Pulmonary artery endothelial cell (primary cell): ENCODE data around the gene GTF2I. TPM values are rescaled to one million over a fixed set of nuclear protein-coding genes. Genes with fewer than 3 reads are reported as not detected.
"Not testable (repeated sequence)": the region's sequence is repeated elsewhere in the genome, so short reads cannot be mapped to it uniquely, and the experiment has no call there.

ENCODE experiments used
- DNase-seq: peaks from one replicate; pipeline ENCODE4 v3.0.0-alpha.2; 2011; ENCODE audit warnings: low read depth, low spot score
- total RNA-seq: library from RNA; depleted of rRNA; stranded (reverse); fragments of >200 nt; gene quantifications from 2 replicates; pipeline ENCODE4 v1.2.3, GENCODE V29; 2014

Gene GTF2I
- total RNA-seq, 1 donor from 2014 or later = 94.6 TPM

DNA sequence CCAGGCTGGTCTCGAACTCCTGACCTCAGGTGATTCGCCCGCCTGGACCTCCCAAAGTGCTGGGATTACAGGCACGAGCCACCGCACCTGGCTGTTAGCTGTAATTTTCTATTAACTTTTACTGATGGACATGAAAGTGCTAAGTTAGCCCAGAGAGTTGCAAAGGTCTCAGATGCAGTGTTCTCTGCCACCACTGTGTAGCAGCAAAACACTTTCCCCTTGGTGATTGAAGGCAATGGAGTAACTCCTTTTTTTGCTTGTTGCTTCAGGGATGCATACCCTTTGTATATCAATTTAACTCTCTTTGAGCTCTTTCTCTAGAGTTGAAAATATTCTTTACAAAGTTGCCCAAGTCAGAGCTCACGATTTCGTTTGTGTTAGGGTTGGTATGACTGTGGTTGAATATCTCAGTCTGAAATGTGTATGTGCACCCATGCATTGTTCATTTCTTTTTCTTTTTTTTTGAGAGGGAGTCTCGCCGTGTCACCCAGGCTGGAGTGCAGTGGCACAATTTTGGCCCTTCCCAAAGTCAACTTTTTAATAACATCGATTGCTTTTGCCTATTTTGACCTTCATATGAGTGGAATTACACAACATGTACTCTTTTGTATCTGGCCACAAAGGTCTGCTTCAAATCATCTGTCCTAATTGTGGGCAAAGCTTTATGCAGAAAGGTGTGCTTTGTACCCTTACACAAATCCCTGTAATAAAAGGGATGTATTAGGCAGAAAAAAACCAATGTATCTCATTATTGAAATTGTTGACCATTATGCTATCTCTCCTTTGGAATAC lies 52.6 kb downstream of the GTF2I start:
- no peak for DNase-seq

DNA sequence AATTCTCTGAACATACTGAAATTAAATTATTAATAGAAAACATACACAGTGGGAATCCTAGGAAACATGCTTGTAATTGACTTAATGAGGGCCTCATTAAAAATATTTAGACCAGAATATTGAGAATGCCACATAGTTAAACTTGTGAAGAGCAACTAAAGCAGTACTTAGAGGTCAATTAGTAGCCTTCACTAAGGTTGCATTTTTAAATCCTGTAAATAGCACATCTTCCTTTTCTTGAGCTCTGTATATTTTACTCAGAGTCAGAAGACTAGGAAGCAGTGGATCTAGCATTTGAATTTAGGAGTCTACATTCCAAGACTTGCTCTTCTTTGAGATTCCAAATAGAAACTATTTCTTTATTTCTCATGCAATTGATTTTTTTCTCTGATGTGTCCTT lies 56.0 kb downstream of the GTF2I start:
- no peak for DNase-seq

DNA sequence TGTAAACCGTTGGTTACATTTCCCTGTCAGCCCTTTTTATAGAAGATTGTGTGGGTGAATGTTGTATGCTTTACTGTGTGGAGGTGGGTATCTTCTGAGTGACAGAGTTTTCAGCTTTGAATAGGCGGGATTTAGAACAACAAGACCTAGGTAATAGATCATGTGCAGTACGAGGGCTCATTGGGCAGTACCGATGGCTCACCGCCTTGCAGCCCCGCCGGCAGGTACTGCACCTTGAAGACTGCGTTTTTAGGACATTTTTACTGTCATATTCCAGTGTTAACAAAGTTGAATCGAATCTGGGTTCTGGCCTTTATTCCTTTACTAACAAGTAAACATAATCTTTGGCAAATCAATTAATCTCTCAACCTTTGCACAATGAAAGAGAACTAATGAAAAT lies 60.4 kb downstream of the GTF2I start:
- DNase-seq = no peak

DNA sequence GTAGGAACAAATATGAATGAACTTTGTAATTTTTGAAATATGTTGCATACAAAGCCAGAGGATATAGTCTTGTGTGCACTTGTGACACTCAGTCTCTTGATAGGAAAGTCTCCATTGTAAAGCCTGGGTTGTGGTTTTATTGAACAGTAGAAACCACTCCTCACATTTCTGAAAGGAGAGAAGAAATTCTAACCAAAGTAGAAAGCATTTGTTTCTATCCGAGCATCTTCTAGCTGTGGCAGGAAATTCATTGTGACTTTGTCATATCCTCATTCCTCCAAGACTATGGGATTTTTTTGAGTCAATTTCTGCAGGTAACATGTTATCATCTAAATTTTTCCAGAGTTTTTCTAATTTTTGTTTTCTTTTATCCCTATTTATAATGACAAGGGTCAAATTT lies 60.8 kb downstream of the GTF2I start:
- DNase-seq = no peak

DNA sequence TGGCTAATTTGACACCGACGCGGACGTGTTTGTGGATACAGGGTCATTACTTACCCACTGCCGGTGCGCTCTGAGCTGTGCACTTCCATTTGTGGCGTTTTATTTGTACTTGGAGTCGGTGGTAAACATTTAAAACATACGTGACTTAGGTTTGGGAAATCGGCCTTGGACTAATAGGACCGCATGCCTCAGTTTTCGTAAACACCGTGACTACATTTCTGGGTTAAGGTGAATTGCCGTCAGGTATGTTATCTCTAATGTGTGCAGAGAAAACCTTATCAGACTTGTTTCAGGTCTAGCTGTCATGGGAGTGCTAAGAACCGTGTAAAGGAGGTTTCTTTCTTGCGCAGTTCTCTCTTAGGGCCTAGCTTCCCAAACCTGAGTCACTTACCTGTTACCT lies 64.6 kb downstream of the GTF2I start:
- DNase-seq = no peak

DNA sequence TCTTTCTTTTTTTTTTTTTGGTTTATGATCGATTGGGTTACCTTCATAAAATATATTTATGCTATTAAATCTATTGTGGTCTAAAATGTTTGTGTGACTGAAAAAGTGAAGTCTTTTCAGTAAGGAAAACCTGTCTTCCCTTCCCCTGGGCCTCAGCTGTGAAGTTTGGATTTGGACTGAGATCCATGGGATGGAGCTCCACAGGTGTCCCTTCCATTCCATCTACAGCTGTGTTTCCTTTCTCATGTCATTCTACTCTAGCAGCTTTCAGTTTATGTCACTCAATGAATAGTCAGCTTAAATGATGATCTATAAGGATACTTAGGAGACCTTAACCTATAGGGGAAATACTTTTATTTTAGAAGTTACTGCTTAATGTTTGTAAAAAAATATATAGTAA lies 68.3 kb downstream of the GTF2I start:
- DNase-seq = no peak

DNA sequence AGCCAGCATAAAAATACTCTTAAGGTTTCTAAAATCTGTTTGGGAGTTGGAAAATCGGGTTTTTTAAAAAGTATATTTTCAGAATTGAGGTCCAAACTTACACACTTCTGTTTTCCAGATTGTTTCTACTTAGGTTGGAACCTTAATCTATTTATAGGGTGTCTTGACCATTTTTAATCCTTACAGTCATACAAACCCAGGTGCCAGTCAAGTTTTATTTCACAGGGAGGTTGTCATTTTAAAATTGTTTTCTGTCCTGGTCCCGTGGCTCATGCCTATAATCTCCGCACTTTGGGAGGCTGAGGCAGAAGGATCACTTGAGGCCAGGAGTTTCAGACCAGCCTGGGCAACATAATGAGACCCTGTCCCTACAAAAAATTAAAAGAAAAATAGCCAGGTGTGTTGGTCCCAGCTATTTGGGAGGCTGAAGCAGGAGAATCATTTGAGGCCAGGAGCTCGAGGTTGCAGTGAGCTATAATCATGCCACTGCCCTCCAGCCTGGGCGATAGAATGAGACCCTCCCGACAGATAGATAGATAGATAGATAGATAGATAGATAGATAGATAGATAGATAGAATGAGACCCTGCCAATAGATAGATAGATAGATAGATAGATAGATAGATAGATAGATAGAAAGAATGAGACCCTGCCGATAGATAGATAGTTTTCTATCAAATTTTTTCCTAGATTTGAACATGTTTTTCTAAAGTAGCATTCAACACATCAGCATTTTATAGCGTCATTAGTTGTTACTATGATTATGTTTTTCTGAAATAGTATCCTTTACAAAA lies 69.0 kb downstream of the GTF2I start:
- no peak for DNase-seq

DNA sequence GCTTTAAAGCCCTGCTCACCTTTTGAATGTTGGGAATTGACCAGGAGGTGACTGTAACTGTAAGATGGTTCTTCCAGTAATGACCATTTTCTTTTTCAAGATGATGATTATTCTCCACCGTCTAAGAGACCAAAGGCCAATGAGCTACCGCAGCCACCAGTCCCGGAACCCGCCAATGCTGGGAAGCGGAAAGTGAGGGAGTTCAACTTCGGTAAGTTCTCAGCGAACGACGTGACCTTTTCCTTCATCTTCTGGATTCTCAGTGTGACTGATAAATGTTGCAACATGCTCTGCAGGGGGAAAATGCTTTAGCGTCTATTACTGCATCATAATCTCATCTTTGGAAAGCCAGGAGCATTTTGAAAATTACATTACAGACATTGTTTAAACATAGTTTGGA lies 71.2 kb downstream of the GTF2I start:
- not testable (repeated sequence) for DNase-seq

DNA sequence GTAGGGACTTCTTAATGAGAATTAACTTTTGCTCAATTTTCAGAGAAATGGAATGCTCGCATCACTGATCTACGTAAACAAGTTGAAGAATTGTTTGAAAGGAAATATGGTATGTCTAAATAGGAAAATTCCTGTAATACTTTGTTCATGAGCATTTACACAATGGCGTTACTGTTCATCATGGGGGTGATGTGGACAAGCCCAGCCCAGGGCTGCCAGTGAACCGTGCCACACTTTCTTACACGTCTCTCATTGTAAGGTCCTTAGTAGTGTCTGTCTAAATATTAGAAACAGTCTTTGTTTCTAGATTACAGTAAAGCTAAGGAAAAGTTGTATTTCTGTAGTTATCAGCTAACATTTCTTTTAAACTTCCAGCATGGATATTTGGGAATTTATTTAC lies 72.7 kb downstream of the GTF2I start:
- not testable (repeated sequence) for DNase-seq

DNA sequence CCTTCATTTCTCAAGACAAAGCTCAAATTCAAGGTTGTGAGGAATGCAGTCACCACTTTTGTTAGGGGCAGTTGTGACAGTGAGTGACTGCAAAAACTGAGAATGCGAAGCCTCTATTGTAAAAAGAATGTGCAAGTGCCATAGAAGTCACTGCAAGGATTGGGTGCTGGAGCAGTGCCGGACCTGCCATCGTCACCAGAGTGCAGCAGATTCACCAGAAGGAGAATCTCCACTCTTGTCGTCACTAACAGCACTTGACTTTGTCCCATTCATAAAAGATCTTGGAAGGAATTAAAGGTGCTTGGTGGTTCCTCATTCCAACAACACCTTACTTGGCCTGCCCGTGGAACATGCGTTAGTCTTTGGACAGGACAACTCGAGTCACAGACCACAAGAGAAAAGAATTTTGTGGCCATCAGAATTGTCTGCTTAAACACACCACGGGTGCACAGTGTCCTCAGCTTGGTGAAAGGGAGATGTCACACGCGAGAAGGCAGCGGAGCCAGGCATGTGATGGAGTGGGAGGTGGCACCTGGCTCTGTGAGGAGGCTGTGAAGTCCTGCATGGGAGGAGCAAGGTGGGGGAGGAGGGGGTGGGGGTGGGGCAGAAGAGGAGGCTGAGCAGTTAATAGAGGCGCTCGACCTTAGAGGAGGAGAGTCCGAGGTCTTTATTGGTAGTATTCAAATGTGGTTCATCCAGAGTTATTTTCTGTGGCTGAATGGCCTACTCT lies 82.6 kb downstream of the GTF2I start:
- not testable (repeated sequence) for DNase-seq

DNA sequence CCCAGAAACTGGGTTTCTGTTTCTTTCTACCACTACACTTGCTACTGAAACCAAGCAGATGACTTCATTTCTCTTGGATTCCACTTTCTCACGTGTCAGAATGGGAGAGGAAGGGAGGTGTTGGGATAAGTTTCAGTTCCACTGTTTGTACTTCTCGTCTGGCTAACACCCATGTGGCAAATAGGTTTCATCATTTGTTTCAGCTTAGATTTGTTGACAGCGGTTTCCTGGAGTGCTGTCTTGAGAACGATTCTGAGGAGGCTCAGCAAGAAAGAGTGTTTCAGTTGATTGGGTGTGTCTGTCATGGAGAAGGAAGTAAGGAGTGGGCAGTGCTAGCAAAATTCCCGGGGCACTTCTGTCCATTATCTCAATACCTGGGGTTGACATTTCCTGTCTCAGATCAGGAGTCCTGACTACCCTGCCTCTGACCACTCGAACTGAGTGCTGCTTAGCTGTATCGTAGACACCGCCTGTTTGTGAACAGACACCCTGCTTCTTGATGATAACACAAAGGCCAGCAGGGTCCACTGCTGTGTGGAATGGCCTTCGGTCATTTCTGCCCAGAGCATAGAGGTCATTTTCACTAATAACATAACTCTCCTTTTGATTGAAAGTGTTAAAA lies 86.5 kb downstream of the GTF2I start:
- DNase-seq = not testable (repeated sequence)

DNA sequence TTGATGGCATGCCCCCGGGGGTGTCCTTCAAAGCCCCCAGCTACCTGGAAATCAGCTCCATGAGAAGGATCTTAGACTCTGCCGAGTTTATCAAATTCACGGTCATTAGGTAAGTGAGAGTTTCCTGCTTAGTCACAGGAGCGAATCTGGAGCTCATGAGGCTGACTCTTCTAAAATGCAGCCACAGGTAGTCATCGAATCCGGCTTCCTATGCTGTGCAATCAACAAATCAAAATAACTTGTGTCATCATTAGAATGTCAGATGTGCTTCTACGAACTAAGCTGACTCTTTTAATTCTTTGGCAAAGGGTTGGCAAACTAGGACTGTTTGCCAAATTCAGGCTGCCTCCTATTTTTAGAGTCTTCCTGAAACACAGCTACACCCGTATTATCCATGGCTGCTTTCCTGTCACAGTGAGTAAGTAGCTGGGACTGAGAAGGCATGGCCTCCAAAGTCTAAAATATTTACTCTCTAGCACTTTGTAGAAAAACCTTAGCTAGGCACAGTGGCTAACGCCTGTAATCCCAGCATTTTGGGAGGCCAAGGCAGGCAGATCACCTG lies 96.5 kb downstream of the GTF2I start:
- not testable (repeated sequence) for DNase-seq

DNA sequence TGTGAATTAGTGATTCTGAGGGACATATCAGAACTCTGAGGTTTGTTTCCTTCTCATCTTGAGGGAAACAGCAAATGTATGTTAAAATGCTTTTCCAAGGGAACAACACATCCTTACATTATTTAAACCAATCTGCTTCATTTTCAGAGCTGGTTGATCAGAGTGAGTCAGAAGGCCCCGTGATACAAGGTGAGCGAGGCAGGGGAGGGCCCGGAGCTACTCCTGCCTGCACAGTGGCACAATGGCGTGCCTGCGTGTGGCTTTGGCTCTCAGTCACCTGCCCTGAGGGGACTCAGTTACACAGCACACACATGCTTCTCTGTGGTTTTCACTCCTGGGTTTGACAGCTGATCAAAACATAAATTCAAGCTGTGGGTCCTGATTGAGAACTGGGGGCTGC lies 99.2 kb downstream of the GTF2I start:
- not testable (repeated sequence) for DNase-seq

DNA sequence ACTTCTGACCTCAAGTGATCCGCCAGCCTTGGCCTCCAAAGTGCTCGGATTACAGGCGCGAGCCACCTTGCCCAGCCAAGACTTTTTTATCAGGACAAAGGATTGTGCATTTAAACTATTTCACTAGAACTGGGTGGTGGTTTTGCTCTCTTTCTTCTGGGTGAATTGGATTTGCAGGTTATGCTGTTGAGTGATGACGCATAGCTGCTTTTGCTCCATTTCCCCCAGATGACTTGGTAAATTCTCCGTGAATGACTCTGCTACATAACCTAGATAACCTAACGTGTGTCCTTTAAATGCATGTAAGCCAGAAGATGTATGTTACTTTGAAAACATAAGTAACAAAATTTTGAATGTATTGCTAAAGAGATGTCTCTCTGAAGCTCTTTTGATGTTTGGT lies 100.8 kb downstream of the GTF2I start:
- DNase-seq = not testable (repeated sequence)

DNA sequence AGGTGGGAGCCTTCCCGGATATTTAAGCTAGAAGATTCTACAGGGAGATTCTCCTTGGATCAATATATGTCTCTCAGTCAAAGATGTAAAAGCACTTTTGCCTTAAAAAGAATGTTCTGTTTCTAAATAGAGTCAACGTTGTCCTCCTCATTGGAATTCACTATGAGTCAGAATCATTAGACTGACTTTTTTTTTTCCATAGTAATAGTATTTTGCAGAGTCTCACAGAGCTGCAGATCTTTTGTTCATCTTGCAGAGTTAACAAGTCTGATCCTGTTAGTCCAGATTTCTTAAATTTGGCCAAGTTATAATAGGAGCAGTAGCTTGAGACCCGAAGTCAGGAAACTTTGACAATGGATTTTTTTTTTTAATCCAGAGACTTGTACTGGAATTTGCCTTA lies 101.5 kb downstream of the GTF2I start:
- DNase-seq = not testable (repeated sequence)

DNA sequence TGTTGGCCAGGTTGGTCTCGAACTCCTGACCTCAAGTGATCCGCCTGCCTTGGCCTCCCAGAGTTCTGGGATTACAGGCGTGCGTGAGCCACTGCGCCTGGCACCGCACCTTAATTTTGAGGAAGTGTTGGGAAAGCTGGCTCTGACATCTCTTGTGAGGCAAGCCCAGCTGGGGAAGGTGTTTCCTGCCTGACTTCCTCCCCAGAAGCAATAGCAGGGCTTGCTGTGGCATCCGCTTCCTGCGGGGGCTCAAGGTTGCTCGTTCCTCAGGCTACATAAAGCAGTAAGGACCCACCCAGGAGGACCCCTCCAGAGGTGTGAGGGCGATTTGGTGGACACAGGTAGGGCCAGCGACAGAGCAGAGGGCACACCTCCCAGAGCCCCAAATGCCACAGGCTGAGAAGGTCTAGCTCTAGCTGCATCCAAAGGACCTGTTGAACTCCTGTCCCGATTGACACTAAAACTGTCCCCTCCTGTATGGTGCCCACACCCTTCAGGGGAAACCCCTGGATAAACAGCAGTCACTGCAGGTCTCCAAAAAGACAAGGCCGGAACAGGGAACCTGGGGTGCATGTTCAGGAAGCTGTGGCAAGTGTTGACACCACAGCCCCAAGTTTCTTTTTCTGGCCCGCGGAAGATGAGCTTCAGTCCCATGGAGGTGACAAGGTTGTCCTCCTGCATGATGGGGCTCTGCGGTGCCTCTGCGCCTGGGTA lies 107.8 kb downstream of the GTF2I start:
- not testable (repeated sequence) for DNase-seq

DNA sequence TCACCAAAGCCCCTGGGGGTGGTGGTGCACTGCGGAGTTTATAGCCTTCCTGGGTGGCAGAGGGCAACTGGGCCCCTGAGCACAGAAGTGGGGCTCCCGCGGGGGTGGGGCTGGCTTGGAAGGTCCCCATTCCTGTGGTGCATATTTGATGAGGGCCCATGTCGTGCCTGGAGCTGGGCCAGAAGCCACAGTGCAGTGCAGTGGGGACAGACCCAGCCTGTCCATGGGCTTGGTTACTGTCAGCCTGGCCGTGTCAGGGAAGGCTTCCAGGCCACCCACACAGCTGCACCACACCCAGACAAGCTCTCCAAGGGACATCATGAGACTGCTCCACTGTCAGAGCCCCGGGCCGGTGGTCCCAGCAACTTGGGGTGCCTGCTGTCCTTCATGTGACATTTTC lies 109.0 kb downstream of the GTF2I start:
- not testable (repeated sequence) for DNase-seq

DNA sequence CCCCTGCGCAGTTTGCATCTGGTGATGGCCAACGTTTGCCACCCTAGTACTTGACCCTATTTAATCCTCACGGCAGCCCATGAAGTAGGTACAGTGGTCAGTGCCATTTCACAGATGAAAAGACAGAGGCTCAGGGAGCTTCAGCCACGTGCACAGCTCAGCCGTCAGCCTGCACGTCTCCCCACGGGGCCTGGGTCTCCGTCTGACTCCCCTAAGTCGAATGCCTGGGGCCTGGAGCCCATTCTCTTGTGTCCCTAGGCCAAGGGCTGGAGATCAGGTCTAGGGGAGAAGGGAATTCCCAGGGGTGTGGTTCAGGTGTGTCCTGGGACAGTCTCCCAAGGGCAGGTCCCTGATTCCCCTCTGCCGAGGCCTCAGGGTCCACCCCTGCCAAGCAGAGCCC lies 109.5 kb downstream of the GTF2I start:
- not testable (repeated sequence) for DNase-seq

DNA sequence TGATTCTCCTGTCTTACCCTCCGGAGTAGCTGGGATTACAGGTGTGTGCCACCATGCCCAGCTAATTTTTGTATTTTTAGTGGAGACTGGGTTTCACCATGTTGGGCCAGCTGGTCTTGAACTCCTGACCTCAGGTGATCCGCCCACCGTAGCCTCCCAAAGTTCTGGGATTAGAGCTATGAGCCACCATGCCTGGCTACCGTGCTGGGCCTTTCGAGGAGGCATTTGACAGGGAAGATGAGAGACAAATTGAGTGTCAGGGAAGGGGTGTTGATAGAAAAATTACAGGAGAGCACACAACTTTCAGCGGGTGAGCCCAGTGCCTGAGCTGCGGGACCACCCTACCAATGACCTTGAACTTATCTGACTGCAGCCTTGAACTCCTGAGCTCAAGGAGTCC lies 112.5 kb downstream of the GTF2I start:
- not testable (repeated sequence) for DNase-seq

DNA sequence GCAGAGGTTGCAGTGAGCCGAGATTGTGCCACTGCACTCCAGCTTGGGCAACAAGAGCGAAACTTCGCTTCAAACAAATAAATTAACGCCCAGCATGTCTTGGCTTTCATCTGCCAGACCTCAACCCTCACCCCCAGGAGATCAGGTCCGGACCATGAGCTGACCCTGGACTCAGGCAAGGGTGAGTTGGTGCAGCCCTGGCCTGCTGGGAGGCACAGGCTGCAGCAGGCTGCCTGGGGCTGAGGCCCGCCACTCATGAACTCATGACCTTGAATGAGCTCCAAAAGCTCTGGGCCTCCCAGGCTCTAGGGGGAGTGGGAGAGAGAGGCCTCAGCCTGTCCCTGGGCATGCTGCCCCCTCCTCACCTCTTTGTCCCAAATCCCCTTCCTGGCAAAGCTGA lies 114.6 kb downstream of the GTF2I start:
- DNase-seq = not testable (repeated sequence)
